Stomach (tissue), 9 donors: ENCODE data around the gene ARMC3. TPM values are rescaled to one million over a fixed set of nuclear protein-coding genes. Genes with fewer than 3 reads are reported as not detected.
A peak's percentile ranks its signal among the peaks of the same experiment; 100 is the strongest.

Source experiments
- DNase-seq, 2 donors: peaks; one replicate each; pipeline versions ENCODE4 v3.0.0 to v3.0.0-alpha.2; 2013 to 2019
- H3K27ac ChIP-seq, 5 donors: fragments of 200-600 bp in 4 of 5; sonication (generic) in 4 of 5; one replicate each; pipeline ENCODE4 v1.5.1; 2013 to 2019; ENCODE audit warnings: mild to moderate bottlenecking in 1 of 5, moderate library complexity in 1 of 5
- H3K27me3 ChIP-seq, 3 donors: fragments of 200-600 bp; sonication (generic); one replicate each; pipeline ENCODE4 v1.5.1; 2017 to 2019; ENCODE audit warnings: mixed run types in 1 of 3
- H3K36me3 ChIP-seq, 4 donors: fragments of 200-600 bp; sonication (generic); 1 replicate in 3 of 4; 2 replicates in 1 of 4; pipeline ENCODE4 v1.5.1; 2016 to 2019
- H3K4me1 ChIP-seq, 4 donors: fragments of 200-600 bp; sonication (generic); one replicate each; pipeline ENCODE4 v1.5.1; 2016 to 2019
- H3K4me3 ChIP-seq, 4 donors: fragments of 200-600 bp; sonication (generic) in 3 of 4; one replicate each; pipeline ENCODE4 v1.5.1; 2016 to 2019; ENCODE audit warnings: mild to moderate bottlenecking in 1 of 4
- H3K9me3 ChIP-seq, 4 donors: fragments of 200-600 bp; sonication (generic); one replicate each; pipeline ENCODE4 v1.5.1; 2016 to 2019
- EP300 ChIP-seq: sonication (generic); formaldehyde crosslinking; IDR thresholded peaks from one replicate; pipeline ENCODE4 v1.6.1; 2017; ENCODE audit warnings: antibody characterized with exemption
- POLR2A ChIP-seq, 4 donors: fragments of 450-650 bp; IDR thresholded peaks; one replicate each; pipeline ENCODE4 v1.6.1; 2016; ENCODE audit warnings: antibody characterized with exemption in 4 of 4, control low read depth in 2 of 4, mild to moderate bottlenecking in 1 of 4, moderate library complexity in 1 of 4
- POLR2AphosphoS5 ChIP-seq, 3 donors: sonication (generic); formaldehyde crosslinking; IDR thresholded peaks; one replicate each; pipeline ENCODE4 v1.6.1; 2016; ENCODE audit warnings: antibody characterized with exemption in 3 of 3
- WGBS, 5 donors: extraction: QIAGEN DNeasy Blood & Tissue Kit in 3 of 5; methylation state at CpG; one replicate each; pipeline versions ENCODE4 v1.1.5 to v1.1.7; 2013 to 2018; 5-methylcytosine and 5-hydroxymethylcytosine counted together
- intact Hi-C: fragments of 100-400 bp; cut with DNase I; formaldehyde crosslinking; loops from one replicate; pipeline ENCODE4 v1.15.1; 2023; ENCODE audit warnings: low total_unique reads
- polyA plus RNA-seq, 3 donors: library from polyadenylated mRNA; stranded (reverse); fragments of 200-250 nt; gene quantifications; one replicate each; pipeline ENCODE4 v1.2.3, GENCODE V29; 2013
- total RNA-seq, 5 donors: library from RNA; depleted of rRNA; stranded (reverse); fragments of >200 nt; gene quantifications; one replicate each; pipeline versions ENCODE4 v1.1.0 to v1.2.3, GENCODE V29; 2014 to 2016
- TF ChIP-seq, protein P1 (sequence below), 7 experiments: fragments of 450-650 bp in 4 of 7; fragments of 200-600 bp in 3 of 7; sonication (generic) in 3 of 7; IDR thresholded peaks; one replicate each; pipeline ENCODE4 v1.5.1; 2016 to 2019; ENCODE audit warnings: antibody characterized with exemption in 7 of 7, control low read depth in 2 of 7, mild to moderate bottlenecking in 1 of 7
- donor health status: healthy with polysubstance abuse.
- donor health status: Bipolar disorder and iron deficiency.
- donor health status: healthy.

Gene ARMC3
- total and polyA plus RNA-seq, 8 donors, result not detected

DNA sequence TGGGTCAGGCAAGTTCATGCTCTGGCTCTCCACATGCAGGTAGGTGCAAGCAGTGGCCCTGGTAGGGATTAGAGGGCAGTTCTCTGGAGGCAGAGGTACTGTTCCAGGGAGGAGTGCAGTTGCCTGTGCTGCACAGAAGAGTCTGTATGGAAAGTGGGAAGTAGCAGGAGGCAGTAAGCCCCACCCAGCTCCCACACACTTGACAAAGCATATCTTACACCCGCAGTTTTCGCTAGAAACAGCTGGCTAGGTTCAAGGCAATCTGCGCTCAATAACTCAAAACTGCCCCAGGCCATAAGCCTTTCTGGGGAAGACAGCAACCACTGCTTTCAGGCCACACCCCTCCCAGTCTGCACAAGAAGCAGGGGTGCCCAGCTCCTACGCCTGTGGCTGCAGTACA, 33.1 kb upstream of the ARMC3 start:
- WGBS, 5 donors, result 37 to 57% (median 48%) methylated on average over 2 to 4 of the region's 4 CpGs
- H3K4me3 ChIP-seq, result no peak overlapping the region
- no peaks in the 10 kb centered on the region for H3K36me3 ChIP-seq
- H3K27ac ChIP-seq, result no peak overlapping the region
- no peaks in the 10 kb centered on the region for H3K27me3 ChIP-seq
- intact Hi-C loops, result no loop called here
- peaks cover 0 to 21% (median 14%) of the 10 kb centered on the region in 4 donors for H3K9me3 ChIP-seq
- peak in 1 of 2 donors; percentile 14 for DNase-seq
- TF ChIP-seq POLR2A (IDR thresholded peaks at IDR 0.05) (no peak), POLR2AphosphoS5 (IDR thresholded peaks at IDR 0.05) (no peak), EP300 (no peak)
- TF ChIP-seq, protein P1, sequence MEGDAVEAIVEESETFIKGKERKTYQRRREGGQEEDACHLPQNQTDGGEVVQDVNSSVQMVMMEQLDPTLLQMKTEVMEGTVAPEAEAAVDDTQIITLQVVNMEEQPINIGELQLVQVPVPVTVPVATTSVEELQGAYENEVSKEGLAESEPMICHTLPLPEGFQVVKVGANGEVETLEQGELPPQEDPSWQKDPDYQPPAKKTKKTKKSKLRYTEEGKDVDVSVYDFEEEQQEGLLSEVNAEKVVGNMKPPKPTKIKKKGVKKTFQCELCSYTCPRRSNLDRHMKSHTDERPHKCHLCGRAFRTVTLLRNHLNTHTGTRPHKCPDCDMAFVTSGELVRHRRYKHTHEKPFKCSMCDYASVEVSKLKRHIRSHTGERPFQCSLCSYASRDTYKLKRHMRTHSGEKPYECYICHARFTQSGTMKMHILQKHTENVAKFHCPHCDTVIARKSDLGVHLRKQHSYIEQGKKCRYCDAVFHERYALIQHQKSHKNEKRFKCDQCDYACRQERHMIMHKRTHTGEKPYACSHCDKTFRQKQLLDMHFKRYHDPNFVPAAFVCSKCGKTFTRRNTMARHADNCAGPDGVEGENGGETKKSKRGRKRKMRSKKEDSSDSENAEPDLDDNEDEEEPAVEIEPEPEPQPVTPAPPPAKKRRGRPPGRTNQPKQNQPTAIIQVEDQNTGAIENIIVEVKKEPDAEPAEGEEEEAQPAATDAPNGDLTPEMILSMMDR (IDR thresholded peaks at IDR 0.05), result no peak
- H3K4me1 ChIP-seq, result no peaks in the 10 kb centered on the region

DNA sequence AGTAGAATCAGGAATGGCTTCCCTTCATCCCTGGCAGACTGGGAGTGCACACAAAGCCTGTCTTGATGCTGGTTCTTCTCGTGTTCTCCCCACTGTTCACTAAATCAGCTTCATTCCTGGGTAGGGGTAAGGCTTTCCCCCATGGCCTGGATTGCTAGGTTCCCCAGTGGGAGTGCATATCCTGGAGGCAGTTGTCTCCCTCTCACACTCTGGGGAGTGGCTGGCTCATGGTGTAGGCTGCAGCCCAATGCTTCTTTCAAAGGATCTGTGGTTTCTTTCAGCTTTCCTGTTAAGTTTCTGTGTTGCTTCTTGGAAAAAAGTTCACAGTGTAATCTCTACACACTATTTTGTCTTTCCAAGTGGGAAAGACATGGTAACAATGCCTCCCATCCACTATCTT, 32.6 kb upstream of the ARMC3 start:
- Histone ChIP-seq H3K36me3 (no peaks in the 10 kb centered on the region), H3K27me3 (no peaks in the 10 kb centered on the region), H3K4me1 (no peaks in the 10 kb centered on the region), H3K9me3 (peaks cover 0 to 21% (median 14%) of the 10 kb centered on the region in 4 donors), H3K27ac (no peak overlapping the region), H3K4me3 (no peak overlapping the region)
- DNase-seq, result no peak
- TF ChIP-seq POLR2A (IDR thresholded peaks at IDR 0.05), result no peak
- 56 to 75% (median 73%) methylated on average over 1 of the region's 1 CpG for WGBS, 5 donors
- intact Hi-C loops, result no loop called here

DNA sequence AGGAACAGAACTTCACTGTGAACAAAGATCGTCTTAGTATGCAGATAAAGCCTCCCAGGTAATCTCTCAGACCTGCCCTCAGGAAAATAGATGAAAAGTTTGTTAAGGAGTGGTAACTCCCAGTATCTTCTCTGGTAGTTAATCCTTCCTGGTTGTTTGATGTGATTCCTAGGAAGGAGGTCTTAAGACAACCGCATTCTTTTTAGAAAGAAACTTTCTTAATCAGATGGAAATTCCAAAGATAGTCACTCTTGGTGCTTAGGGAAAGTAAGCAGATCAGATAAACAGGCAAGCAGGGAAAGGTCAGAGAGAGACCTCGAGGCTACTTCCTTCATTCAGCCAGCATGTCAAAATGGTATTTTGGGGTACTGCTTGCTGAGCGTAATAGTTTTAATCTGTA, 30.5 kb upstream of the ARMC3 start:
- DNase-seq, result no peak
- no peak for TF ChIP-seq POLR2AphosphoS5 (IDR thresholded peaks at IDR 0.05)
- no peak overlapping the region for H3K27ac ChIP-seq
- no peaks in the 10 kb centered on the region for H3K27me3 ChIP-seq
- no peaks in the 10 kb centered on the region for H3K4me1 ChIP-seq
- intact Hi-C loops, result no loop called here
- no peak overlapping the region for H3K4me3 ChIP-seq
- H3K9me3 ChIP-seq, result peaks cover 0 to 4% (median 3%) of the 10 kb centered on the region in 4 donors
- WGBS, 5 donors, result 48 to 71% (median 55%) methylated on average over 4 of the region's 4 CpGs
- no peaks in the 10 kb centered on the region for H3K36me3 ChIP-seq

DNA sequence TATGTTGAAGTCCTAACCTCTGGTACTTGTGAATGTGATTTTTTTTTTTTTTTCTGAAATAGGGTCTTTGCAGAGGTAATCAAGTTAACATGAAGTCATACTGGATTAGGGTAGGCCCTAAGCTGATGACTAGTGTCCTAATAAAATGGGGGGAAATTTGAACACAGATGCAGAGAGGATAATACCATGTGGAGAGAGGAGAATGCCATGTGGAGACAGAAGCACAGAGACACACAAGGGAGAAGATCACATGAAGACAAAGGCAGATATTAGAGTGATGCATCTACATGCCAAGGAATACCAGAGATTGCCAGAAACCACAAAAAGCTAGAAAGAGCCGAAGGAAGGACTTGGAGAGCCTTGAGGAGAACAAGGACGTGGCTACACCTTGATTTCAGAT, 28.5 kb upstream of the ARMC3 start:
- DNase-seq, result no peak
- no peak overlapping the region for H3K27ac ChIP-seq
- no peaks in the 10 kb centered on the region for H3K27me3 ChIP-seq
- TF ChIP-seq POLR2AphosphoS5 (IDR thresholded peaks at IDR 0.05) (no peak), POLR2A (IDR thresholded peaks at IDR 0.05) (no peak)
- TF ChIP-seq, protein P1 (IDR thresholded peaks at IDR 0.05), result no peak
- intact Hi-C loops, result no loop called here
- H3K36me3 ChIP-seq, result no peaks in the 10 kb centered on the region
- WGBS, 5 donors, result 65 to 81% (median 76%) methylated on average over 2 of the region's 2 CpGs
- no peaks in the 10 kb centered on the region for H3K4me1 ChIP-seq
- no peaks in the 10 kb centered on the region for H3K9me3 ChIP-seq
- H3K4me3 ChIP-seq, result no peak overlapping the region

DNA sequence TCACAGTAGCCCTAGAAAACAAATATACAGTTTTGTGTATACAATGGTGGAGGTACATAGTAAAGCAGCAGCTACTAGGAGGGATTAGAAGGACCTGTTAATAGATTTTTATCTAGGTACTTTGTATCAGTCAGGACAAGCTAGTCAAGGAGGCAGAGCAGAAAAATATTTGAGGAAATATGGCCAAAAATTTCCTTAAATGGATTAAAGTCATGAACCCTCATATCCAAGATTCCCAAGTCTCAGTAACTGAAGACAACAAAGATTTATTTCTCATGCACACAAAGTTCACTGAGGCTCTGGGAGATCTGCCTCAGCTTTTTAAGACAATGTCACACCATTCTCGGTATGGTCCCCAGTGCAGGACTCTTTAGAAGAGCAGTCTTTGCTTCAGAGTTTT, 28.1 kb upstream of the ARMC3 start:
- intact Hi-C loops, result no loop called here
- TF ChIP-seq POLR2AphosphoS5 (IDR thresholded peaks at IDR 0.05), result no peak
- TF ChIP-seq, protein P1 (IDR thresholded peaks at IDR 0.05), result no peak
- no peak for TF ChIP-seq POLR2A (IDR thresholded peaks at IDR 0.05)
- no peak for TF ChIP-seq EP300

More for the DNA sequence above, 28.1 kb upstream of the ARMC3 start:
- Histone ChIP-seq H3K9me3 (no peaks in the 10 kb centered on the region), H3K4me1 (no peaks in the 10 kb centered on the region), H3K27me3 (no peaks in the 10 kb centered on the region), H3K4me3 (no peak overlapping the region), H3K36me3 (no peaks in the 10 kb centered on the region), H3K27ac (no peak overlapping the region)
- WGBS, 5 donors, result 67 to 100% (median 79%) methylated on average over 1 of the region's 1 CpG
- no peak for DNase-seq
